Panc1 (cell line): ENCODE data around the gene CAV1. TPM values are rescaled to one million over a fixed set of nuclear protein-coding genes. Genes with fewer than 3 reads are reported as not detected.

Experiments
- ATAC-seq: fragments of 200-7000 bp; cut with Tn5 transposase; 2 replicates; pipeline ENCODE4 v1.9.1; 2020; ENCODE audit warnings: mild to moderate bottlenecking, moderate library complexity
- BruUV-seq: library from RNA; stranded (reverse); fragments of 400-500 nt; replicated peaks from 2 replicates; lab custom pipeline; 2021; lab: Mats Ljungman, UMichigan
- CTCF ChIA-PET: fragments of 300-600 bp; sonication (Branson Sonifier 250); formaldehyde crosslinking; loops from one replicate; lab custom pipeline; 2022; ENCODE audit warnings: antibody characterized with exemption; lab: Charles Lee
- POLR2A ChIA-PET: fragments of 300-600 bp; sonication (Branson Sonifier 250); formaldehyde crosslinking; loops from one replicate; lab custom pipeline; 2022; ENCODE audit warnings: antibody characterized with exemption; lab: Charles Lee
- DNase-seq: peaks from one replicate; pipeline ENCODE4 v3.0.0-alpha.2; 2010; ENCODE audit warnings: low read depth, low spot score
- H3K27ac ChIP-seq: 2 replicates; pipeline ENCODE4 v1.5.1; 2011; ENCODE audit warnings: mild to moderate bottlenecking, low read length, inconsistent platforms
- H3K27me3 ChIP-seq: fragments of 200-500 bp; sonication (Bioruptor generic); 2 replicates; pipeline ENCODE4 v1.6.0; 2014; ENCODE audit warnings: low read length, inconsistent platforms; ENCODE audit not compliant: control insufficient read depth, insufficient read depth
- H3K36me3 ChIP-seq: fragments of 200-500 bp; sonication (Bioruptor generic); 2 replicates; pipeline ENCODE4 v1.5.1; 2014; ENCODE audit warnings: inconsistent platforms, mild to moderate bottlenecking, low read length, moderate library complexity; ENCODE audit not compliant: control insufficient read depth, insufficient read depth
- H3K4me1 ChIP-seq: 2 replicates; pipeline ENCODE4 v1.5.1; 2011; ENCODE audit warnings: inconsistent platforms, mild to moderate bottlenecking, low read length, moderate library complexity; ENCODE audit not compliant: control insufficient read depth, insufficient read depth
- H3K4me3 ChIP-seq, 2 experiments: 2 replicates each; pipeline ENCODE4 v1.5.1; 2011 to 2012; ENCODE audit warnings: low read depth in 2 of 2, low read length in 2 of 2, mild to moderate bottlenecking in 2 of 2, inconsistent platforms in 1 of 2, moderate library complexity in 1 of 2
- H3K9me3 ChIP-seq: fragments of 200-500 bp; sonication (Bioruptor generic); 2 replicates; pipeline ENCODE4 v1.5.1; 2014; ENCODE audit warnings: low read depth, mild to moderate bottlenecking, inconsistent platforms, low read length, moderate library complexity; ENCODE audit not compliant: control insufficient read depth, insufficient read depth
- POLR2AphosphoS5 ChIP-seq: IDR thresholded peaks from 2 replicates; pipeline ENCODE4 v1.6.1; 2012; ENCODE audit warnings: mild to moderate bottlenecking, low read depth, low read length, moderate library complexity
- SIN3A ChIP-seq: IDR thresholded peaks from 2 replicates; pipeline ENCODE4 v1.6.1; 2012; ENCODE audit warnings: low read depth, mild to moderate bottlenecking, low read length, moderate library complexity, borderline replicate concordance; ENCODE audit not compliant: insufficient read depth
- TCF7L2 ChIP-seq: IDR thresholded peaks from 2 replicates; pipeline ENCODE4 v1.6.1; 2011; ENCODE audit warnings: mild to moderate bottlenecking, low read depth, low read length, inconsistent platforms
- in situ Hi-C: cut with HindIII; loops from 2 replicates; pipeline ENCODE4 v1.10.0; 2016; ENCODE audit warnings: low sequenced_read_pairs, low pct_unique_long_range_greater_than_20kb
- intact Hi-C: fragments of 100-400 bp; cut with micrococcal nuclease; formaldehyde crosslinking; loops from one replicate; pipeline ENCODE4 v1.10.0; 2022; ENCODE audit not compliant: unreplicated experiment
- total RNA-seq: library from RNA; stranded (reverse); gene quantifications from one replicate; pipeline ENCODE4 v1.2.1, GENCODE V29; 2021; ENCODE audit not compliant: unreplicated experiment
- TF ChIP-seq, protein P1 (sequence below): fragments of 450-650 bp; IDR thresholded peaks from 2 replicates; pipeline ENCODE4 v1.5.1; 2017; ENCODE audit warnings: mild to moderate bottlenecking
- TF ChIP-seq, protein P2 (sequence below), 2 experiments: IDR thresholded peaks; 2 replicates each; pipeline ENCODE4 v1.6.1; 2011 to 2012; ENCODE audit warnings: low read depth in 2 of 2, control low read depth in 1 of 2, low read length in 1 of 2, mild to moderate bottlenecking in 1 of 2, moderate library complexity in 1 of 2; ENCODE audit not compliant: insufficient read depth in 1 of 2

Gene CAV1
- total RNA-seq, 1 experiment from 2014 or later = 496 TPM

DNA sequence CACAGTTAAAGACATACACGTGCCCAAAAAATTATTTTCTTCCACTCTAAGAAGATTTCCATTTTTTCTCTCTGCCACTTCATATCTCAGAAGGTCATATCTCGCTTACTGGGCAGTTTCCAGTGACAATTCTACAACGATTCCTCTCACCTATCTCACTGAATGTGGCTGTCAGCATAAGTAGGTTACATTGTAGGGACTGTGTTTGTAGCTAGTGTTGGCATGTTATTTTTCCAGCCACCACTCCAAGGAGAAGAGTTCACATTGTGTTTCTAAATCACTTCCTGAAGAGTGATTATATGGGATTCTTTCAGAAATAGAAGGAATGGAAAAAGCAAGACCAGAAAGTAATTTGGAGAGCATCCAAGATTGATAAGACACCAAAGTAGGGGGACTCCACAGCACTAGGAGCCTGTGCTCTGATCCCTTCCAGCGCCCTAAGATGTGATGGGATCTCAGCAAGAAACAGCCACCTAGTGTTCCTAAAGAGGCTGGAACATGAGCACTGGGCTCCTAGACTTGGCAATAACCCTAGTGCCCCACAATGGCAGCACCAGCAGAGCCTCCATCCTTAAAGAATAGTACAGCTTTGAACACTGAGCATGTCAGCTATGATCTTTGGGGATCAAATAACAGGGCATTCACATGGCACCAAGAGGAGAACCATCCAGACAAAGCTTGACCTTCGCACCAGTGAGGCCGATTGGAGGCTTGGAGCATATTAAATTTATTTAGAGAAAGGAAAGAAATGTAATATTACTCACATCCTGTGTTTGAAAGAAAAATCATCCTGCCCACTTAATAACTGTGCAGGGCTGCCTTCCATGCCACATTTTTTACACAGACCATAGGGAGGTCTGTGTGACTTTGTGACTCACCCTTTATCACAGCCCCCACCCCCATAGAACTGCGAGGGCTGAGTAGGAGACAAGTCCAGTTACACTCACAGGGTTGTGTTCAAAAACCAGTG lies 51.8 kb downstream of the CAV1 start:
- intact Hi-C loops = no loop called here
- no TSS peak for BruUV-seq
- CTCF ChIA-PET = no interaction called here

DNA sequence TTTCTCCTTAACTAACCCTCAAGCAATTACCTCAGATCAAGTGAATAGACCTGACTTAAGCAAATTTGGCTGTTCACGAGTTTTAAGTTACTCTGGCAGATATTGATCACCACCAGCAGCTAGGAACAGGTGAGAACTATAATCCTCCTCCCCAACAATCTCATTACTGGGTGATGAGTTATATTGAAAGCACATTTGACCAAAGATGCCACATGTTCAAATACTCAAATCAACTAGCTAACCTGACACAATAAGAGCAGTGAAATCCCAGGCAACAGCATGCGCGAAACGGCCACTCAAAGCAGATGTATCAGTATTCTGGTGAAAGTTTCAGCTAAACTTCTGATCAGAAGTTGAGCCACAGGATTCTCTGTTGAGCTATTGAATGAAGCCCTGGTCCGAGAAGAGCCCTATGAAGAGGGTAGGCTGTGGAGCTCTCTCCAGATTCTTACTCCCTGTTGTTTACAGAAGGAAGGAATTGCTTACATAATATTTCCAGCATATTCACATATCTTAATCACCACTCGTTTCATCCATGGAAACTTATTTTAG lies 52.6 kb downstream of the CAV1 start:
- in situ Hi-C loops (no loop called here), intact Hi-C loops (no loop called here)
- no peaks in the 10 kb centered on the region for H3K27me3 ChIP-seq
- no peak overlapping the region for H3K4me3 ChIP-seq
- no peaks in the 10 kb centered on the region for H3K36me3 ChIP-seq
- TF ChIP-seq, protein P1, sequence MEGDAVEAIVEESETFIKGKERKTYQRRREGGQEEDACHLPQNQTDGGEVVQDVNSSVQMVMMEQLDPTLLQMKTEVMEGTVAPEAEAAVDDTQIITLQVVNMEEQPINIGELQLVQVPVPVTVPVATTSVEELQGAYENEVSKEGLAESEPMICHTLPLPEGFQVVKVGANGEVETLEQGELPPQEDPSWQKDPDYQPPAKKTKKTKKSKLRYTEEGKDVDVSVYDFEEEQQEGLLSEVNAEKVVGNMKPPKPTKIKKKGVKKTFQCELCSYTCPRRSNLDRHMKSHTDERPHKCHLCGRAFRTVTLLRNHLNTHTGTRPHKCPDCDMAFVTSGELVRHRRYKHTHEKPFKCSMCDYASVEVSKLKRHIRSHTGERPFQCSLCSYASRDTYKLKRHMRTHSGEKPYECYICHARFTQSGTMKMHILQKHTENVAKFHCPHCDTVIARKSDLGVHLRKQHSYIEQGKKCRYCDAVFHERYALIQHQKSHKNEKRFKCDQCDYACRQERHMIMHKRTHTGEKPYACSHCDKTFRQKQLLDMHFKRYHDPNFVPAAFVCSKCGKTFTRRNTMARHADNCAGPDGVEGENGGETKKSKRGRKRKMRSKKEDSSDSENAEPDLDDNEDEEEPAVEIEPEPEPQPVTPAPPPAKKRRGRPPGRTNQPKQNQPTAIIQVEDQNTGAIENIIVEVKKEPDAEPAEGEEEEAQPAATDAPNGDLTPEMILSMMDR = no peak
- TF ChIP-seq, protein P2, sequence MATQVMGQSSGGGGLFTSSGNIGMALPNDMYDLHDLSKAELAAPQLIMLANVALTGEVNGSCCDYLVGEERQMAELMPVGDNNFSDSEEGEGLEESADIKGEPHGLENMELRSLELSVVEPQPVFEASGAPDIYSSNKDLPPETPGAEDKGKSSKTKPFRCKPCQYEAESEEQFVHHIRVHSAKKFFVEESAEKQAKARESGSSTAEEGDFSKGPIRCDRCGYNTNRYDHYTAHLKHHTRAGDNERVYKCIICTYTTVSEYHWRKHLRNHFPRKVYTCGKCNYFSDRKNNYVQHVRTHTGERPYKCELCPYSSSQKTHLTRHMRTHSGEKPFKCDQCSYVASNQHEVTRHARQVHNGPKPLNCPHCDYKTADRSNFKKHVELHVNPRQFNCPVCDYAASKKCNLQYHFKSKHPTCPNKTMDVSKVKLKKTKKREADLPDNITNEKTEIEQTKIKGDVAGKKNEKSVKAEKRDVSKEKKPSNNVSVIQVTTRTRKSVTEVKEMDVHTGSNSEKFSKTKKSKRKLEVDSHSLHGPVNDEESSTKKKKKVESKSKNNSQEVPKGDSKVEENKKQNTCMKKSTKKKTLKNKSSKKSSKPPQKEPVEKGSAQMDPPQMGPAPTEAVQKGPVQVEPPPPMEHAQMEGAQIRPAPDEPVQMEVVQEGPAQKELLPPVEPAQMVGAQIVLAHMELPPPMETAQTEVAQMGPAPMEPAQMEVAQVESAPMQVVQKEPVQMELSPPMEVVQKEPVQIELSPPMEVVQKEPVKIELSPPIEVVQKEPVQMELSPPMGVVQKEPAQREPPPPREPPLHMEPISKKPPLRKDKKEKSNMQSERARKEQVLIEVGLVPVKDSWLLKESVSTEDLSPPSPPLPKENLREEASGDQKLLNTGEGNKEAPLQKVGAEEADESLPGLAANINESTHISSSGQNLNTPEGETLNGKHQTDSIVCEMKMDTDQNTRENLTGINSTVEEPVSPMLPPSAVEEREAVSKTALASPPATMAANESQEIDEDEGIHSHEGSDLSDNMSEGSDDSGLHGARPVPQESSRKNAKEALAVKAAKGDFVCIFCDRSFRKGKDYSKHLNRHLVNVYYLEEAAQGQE (IDR thresholded peaks at IDR 0.05; ENCODE audit: insufficient read depth in 1 of 2, low read depth in 2 of 2, low read length in 1 of 2) = no peak
- TF ChIP-seq TCF7L2 = no peak
- TF ChIP-seq POLR2AphosphoS5 = no peak
- no peak for TF ChIP-seq SIN3A
- CTCF ChIA-PET = no interaction called here
- POLR2A ChIA-PET = no interaction called here
- peaks cover 11% of the 10 kb centered on the region; the same call in 1 of the 2 replicates for H3K4me1 ChIP-seq
- no peak overlapping the region for H3K27ac ChIP-seq
- no peaks in the 10 kb centered on the region for H3K9me3 ChIP-seq
- BruUV-seq = no TSS peak
- DNase-seq = no peak
- no peak; the same call in 1 of the 2 replicates for ATAC-seq

More for the DNA sequence above, 51.8 kb downstream of the CAV1 start:
- no peaks in the 10 kb centered on the region for H3K9me3 ChIP-seq
- in situ Hi-C loops = no loop called here
- H3K4me3 ChIP-seq = no peak overlapping the region
- no peak for DNase-seq
- peak; percentile 73 for ATAC-seq
- H3K36me3 ChIP-seq = no peaks in the 10 kb centered on the region
- 0 out of 2 replicates have a peak, but pooled peaks cover 9% of the 10 kb centered on the region for H3K4me1 ChIP-seq
- TF ChIP-seq SIN3A = no peak
- TF ChIP-seq, protein P1 = no peak
- TF ChIP-seq, protein P2 (IDR thresholded peaks at IDR 0.05; ENCODE audit: insufficient read depth in 1 of 2, low read depth in 2 of 2, low read length in 1 of 2) = no peak
- TF ChIP-seq TCF7L2 = no peak
- no peak for TF ChIP-seq POLR2AphosphoS5
- H3K27ac ChIP-seq = peak overlapping the region; percentile 11; the same call in 1 of the 2 replicates
- POLR2A ChIA-PET = no interaction called here
- no peaks in the 10 kb centered on the region for H3K27me3 ChIP-seq
